ENCODE measurements around the gene WDR83.
A peak's percentile ranks its signal among the peaks of the same experiment; 100 is the strongest.
"Not testable (repeated sequence)": the region's sequence is repeated elsewhere in the genome, so short reads cannot be mapped to it uniquely, and the experiment has no call there.

Gene WDR83

DNA sequence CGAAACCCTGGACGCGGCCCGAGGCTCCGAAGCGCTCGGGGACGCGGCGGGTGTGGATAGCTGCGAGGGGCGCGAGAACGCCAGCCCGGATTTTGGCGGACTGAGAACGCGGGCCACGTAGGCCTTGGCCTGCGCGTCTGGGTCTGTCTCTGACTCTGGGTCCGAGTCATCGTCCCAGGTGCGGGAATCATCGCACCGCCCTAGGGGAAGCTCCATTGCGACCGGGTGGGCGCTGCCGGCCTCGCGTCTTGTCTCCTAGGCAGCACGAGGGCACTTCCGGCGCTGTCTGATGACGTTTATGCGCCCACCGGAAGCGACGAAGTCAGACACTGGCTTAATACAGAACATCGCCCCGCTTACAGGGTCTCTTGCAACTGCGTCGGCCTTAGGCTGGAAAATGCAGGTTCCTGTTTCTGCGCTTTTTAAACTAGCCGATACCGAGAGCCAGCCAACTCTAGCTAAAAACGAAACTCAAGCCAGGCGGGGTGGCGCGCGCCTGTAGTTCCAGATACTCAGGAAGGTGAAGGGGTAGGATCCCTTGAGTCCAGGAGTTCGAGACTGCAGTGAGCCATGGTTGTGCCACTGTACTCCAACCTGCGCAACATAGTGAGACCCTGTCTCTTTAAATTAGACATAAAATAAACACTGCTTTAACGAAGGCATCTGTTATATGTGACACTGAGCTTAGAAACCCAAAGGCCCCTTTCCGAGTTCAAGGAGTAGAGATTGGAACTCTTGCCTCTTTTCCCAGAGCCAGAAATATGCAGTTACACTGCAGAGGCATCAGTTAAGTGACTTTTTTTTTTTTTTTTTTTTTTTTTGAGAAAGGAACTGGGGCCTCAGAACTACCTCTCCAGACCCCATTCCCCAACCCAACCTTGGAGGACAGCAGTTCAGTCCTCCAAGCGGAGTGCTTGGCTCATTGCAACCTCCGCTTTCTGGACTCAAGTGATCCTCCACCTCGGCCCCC is 30.0 kb downstream of the WDR83 start, which contains the start of gene FBXW9:
FBXW9 (minus strand) TSS at position 266 of the 970 bp plus-strand sequence; CDS start at position 216, 50 bp downstream.
- peak within 1 kb of the TSS; percentile 96 for H3K4me2 ChIP-seq (ENCODE audit: low read length)
- peaks cover 30 to 35% of the 10 kb centered on the region in 2 experiments for H3K36me3 ChIP-seq (ENCODE audit: control insufficient read depth in 1 of 2, insufficient read depth in 2 of 2, low read length in 2 of 2)
- peak within 1 kb of the TSS; percentile 96 for H4K8ac ChIP-seq (ENCODE audit: low read depth, low read length)
- no peak within 1 kb of the TSS for H2BK5ac ChIP-seq (ENCODE audit: low read depth, low read length, poor library complexity)
- no peak within 1 kb of the TSS for H3K4ac ChIP-seq (ENCODE audit: low read depth, low read length)
- peaks cover 2% of the 10 kb centered on the region for H3K79me1 ChIP-seq (ENCODE audit: low read length)
- peak; percentile 95 to 99 for DNase-seq
- peak within 1 kb of the TSS; percentile 74 for H3K9ac ChIP-seq (ENCODE audit: low read length)
- H3K18ac ChIP-seq (ENCODE audit: low read length) = no peak within 1 kb of the TSS
- no CpG with 5 or more reads among the region's 59 CpGs for WGBS (ENCODE audit: extremely low coverage, insufficient coverage, insufficient read length)
- peaks cover 4% of the 10 kb centered on the region for H3K79me2 ChIP-seq (ENCODE audit: control insufficient read depth, insufficient read depth, low read length, poor library complexity)
- no peak within 1 kb of the TSS for H2BK12ac ChIP-seq (ENCODE audit: low read length)
- peak within 1 kb of the TSS; percentile 83 for H3K14ac ChIP-seq (ENCODE audit: low read length)
- no peaks in the 10 kb centered on the region for H3K27me3 ChIP-seq (ENCODE audit: insufficient read depth, low read length)
- peaks cover 2% of the 10 kb centered on the region for H3K9me3 ChIP-seq (ENCODE audit: insufficient read depth, low read depth, low read length)
- peak within 1 kb of the TSS; percentile 93 for H4K12ac ChIP-seq (ENCODE audit: low read depth, low read length)
- peaks cover 3 to 5% of the 10 kb centered on the region in 2 experiments for H3K4me1 ChIP-seq (ENCODE audit: control insufficient read depth in 1 of 2, insufficient read depth in 2 of 2, low read length in 2 of 2)
- H3K27ac ChIP-seq (ENCODE audit: low read depth, low read length) = no peak within 1 kb of the TSS
- peak within 1 kb of the TSS; percentile 77 for H2AFZ ChIP-seq (ENCODE audit: insufficient read depth, low read length, poor library complexity)
- H3K23ac ChIP-seq (ENCODE audit: low read length) = no peak within 1 kb of the TSS
- no peak within 1 kb of the TSS for H2AK5ac ChIP-seq (ENCODE audit: low read length)
- H4K91ac ChIP-seq (ENCODE audit: low read depth, low read length) = peak within 1 kb of the TSS; percentile 22
- peak within 1 kb of the TSS; percentile 91 for H3K4me3 ChIP-seq (ENCODE audit: low read depth, low read length)
- H2BK120ac ChIP-seq (ENCODE audit: insufficient read depth, low read length, poor library complexity) = no peak within 1 kb of the TSS

DNA sequence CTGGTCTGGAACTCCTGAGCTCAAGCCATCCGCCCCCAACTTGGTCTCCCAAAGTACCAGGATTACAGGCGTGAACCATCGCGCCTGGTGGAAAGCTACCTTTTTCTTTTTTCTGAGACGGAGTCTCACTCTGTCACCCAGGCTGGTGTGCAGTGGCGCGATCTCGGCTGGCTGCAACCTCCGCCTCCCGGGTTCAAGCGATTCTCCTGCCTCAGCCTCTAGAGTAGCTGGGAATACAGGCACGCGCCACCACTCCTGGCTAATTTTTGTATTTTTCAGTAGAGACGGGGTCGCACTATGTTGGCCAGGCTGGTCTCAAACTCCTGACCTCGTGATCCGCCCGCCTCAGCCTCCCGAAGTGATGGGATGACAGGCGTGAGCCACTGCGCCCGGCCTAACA is 30.8 kb downstream of the WDR83 start:
- DNase-seq; H3K79me2 ChIP-seq (ENCODE audit: control insufficient read depth, insufficient read depth, low read length, poor library complexity); H4K12ac ChIP-seq (ENCODE audit: low read depth, low read length); H3K27me3 ChIP-seq (ENCODE audit: insufficient read depth, low read length); H2AK5ac ChIP-seq (ENCODE audit: low read length); H2AFZ ChIP-seq (ENCODE audit: insufficient read depth, low read length, poor library complexity); H2BK5ac ChIP-seq (ENCODE audit: low read depth, low read length, poor library complexity); H2BK120ac ChIP-seq (ENCODE audit: insufficient read depth, low read length, poor library complexity); H3K4me3 ChIP-seq (ENCODE audit: low read depth, low read length); H3K4me1 ChIP-seq (ENCODE audit: control insufficient read depth in 1 of 2, insufficient read depth in 2 of 2, low read length in 2 of 2); H3K79me1 ChIP-seq (ENCODE audit: low read length); H3K27ac ChIP-seq (ENCODE audit: low read depth, low read length); H3K9me3 ChIP-seq (ENCODE audit: insufficient read depth, low read depth, low read length); H3K23ac ChIP-seq (ENCODE audit: low read length); H3K14ac ChIP-seq (ENCODE audit: low read length); H3K18ac ChIP-seq (ENCODE audit: low read length); H2BK12ac ChIP-seq (ENCODE audit: low read length); H3K9ac ChIP-seq (ENCODE audit: low read length); H3K4ac ChIP-seq (ENCODE audit: low read depth, low read length); H3K4me2 ChIP-seq (ENCODE audit: low read length); H4K91ac ChIP-seq (ENCODE audit: low read depth, low read length): not testable (repeated sequence)
- peak overlapping the region; percentile 42 for H4K8ac ChIP-seq (ENCODE audit: low read depth, low read length)
- peaks cover 38 to 43% of the 10 kb centered on the region in 2 experiments for H3K36me3 ChIP-seq (ENCODE audit: control insufficient read depth in 1 of 2, insufficient read depth in 2 of 2, low read length in 2 of 2)
- no CpG with 5 or more reads among the region's 22 CpGs for WGBS (ENCODE audit: extremely low coverage, insufficient coverage, insufficient read length)

DNA sequence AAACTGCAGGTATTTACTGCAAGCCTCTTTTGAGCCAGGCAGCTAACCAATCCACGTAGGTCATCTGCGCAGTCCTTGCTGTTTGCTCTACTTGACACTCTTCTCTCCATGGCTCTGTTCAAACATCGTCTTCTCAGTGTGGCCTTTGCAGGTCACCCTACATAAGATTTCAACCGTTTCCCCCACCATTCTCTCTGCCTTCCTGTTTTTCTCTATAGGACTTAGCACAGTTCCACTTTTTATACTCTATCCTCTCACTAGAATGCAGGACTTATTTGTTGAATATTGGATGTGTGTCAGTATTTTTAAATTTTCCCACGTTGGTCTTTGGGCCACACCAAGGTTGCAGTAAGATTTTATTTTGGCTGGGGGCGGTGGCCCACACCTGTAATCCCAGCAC is 31.5 kb downstream of the WDR83 start:
- H3K4me3 ChIP-seq (ENCODE audit: low read depth, low read length) = no peak overlapping the region
- no CpG with 5 or more reads among the region's 6 CpGs for WGBS (ENCODE audit: extremely low coverage, insufficient coverage, insufficient read length)
- H2AFZ ChIP-seq (ENCODE audit: insufficient read depth, low read length, poor library complexity) = no peak overlapping the region

DNA sequence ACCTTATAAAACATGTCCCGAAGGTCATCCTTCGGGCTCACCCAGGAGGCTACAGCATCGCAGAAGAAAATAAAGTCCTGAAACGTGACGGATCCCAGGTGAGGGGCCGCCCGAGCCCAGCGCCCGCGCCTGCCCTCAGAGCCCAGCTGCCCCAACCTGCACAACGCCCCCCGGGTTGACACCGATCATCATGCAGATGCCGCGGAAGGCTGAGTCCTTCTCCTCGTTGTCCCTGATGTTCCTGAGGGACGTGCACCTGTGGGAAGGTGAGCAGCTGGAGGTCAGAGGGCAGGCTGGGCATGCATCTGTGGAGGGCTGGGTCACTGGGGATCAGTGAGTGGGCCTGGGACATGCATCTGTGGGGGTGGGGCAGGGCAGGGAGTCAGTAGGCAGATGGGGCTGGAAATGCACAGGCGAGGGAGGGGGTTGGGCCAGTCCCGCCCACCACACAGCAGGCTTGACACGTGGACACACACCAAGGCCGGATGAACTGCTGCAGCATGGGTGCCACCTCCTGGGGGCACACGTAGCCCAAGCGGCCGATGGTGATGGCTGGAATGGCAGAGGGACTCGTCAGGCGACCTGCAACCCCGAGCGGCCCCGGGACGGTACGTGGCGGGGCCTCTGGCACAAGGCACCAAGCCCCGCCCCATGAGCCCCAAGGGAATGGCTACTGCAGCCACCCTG is 35.1 kb downstream of the WDR83 start:
- Histone ChIP-seq H3K27ac (ENCODE audit: low read depth, low read length) (no peak overlapping the region), H3K4me3 (ENCODE audit: low read depth, low read length) (no peak overlapping the region), H2BK12ac (ENCODE audit: low read length) (no peak overlapping the region), H3K79me1 (ENCODE audit: low read length) (no peaks in the 10 kb centered on the region), H3K23ac (ENCODE audit: low read length) (no peak overlapping the region), H4K91ac (ENCODE audit: low read depth, low read length) (no peak overlapping the region), H4K8ac (ENCODE audit: low read depth, low read length) (no peak overlapping the region), H3K4me1 (ENCODE audit: control insufficient read depth in 1 of 2, insufficient read depth in 2 of 2, low read length in 2 of 2) (no peaks in the 10 kb centered on the region), H4K12ac (ENCODE audit: low read depth, low read length) (no peak overlapping the region), H3K9ac (ENCODE audit: low read length) (no peak overlapping the region), H2BK5ac (ENCODE audit: low read depth, low read length, poor library complexity) (no peak overlapping the region), H3K14ac (ENCODE audit: low read length) (no peak overlapping the region), H3K27me3 (ENCODE audit: insufficient read depth, low read length) (no peaks in the 10 kb centered on the region), H3K36me3 (ENCODE audit: control insufficient read depth in 1 of 2, insufficient read depth in 2 of 2, low read length in 2 of 2) (peaks cover 72 to 79% of the 10 kb centered on the region in 2 experiments), H2AK5ac (ENCODE audit: low read length) (no peak overlapping the region), H2BK120ac (ENCODE audit: insufficient read depth, low read length, poor library complexity) (no peak overlapping the region), H3K4ac (ENCODE audit: low read depth, low read length) (no peak overlapping the region), H3K79me2 (ENCODE audit: control insufficient read depth, insufficient read depth, low read length, poor library complexity) (peaks cover under 1% of the 10 kb centered on the region), H3K9me3 (ENCODE audit: insufficient read depth, low read depth, low read length) (no peaks in the 10 kb centered on the region), H2AFZ (ENCODE audit: insufficient read depth, low read length, poor library complexity) (no peak overlapping the region), H3K4me2 (ENCODE audit: low read length) (no peak overlapping the region), H3K18ac (ENCODE audit: low read length) (no peak overlapping the region)
- WGBS (ENCODE audit: extremely low coverage, insufficient coverage, insufficient read length) = no CpG with 5 or more reads among the region's 33 CpGs
- no peak for DNase-seq

More for the DNA sequence above, 31.5 kb downstream of the WDR83 start:
- Histone ChIP-seq H3K27ac (ENCODE audit: low read depth, low read length) (no peak overlapping the region), H3K18ac (ENCODE audit: low read length) (no peak overlapping the region), H3K23ac (ENCODE audit: low read length) (no peak overlapping the region), H2BK12ac (ENCODE audit: low read length) (no peak overlapping the region), H2AK5ac (ENCODE audit: low read length) (no peak overlapping the region), H3K27me3 (ENCODE audit: insufficient read depth, low read length) (no peaks in the 10 kb centered on the region), H2BK5ac (ENCODE audit: low read depth, low read length, poor library complexity) (no peak overlapping the region), H3K79me1 (ENCODE audit: low read length) (peaks cover 2% of the 10 kb centered on the region), H3K4ac (ENCODE audit: low read depth, low read length) (no peak overlapping the region), H3K9me3 (ENCODE audit: insufficient read depth, low read depth, low read length) (peaks cover 2% of the 10 kb centered on the region), H3K36me3 (ENCODE audit: control insufficient read depth in 1 of 2, insufficient read depth in 2 of 2, low read length in 2 of 2) (peaks cover 43 to 48% of the 10 kb centered on the region in 2 experiments), H3K79me2 (ENCODE audit: control insufficient read depth, insufficient read depth, low read length, poor library complexity) (peaks cover 4% of the 10 kb centered on the region), H3K4me2 (ENCODE audit: low read length) (no peak overlapping the region), H4K91ac (ENCODE audit: low read depth, low read length) (no peak overlapping the region), H3K9ac (ENCODE audit: low read length) (no peak overlapping the region), H3K14ac (ENCODE audit: low read length) (no peak overlapping the region), H4K12ac (ENCODE audit: low read depth, low read length) (no peak overlapping the region), H4K8ac (ENCODE audit: low read depth, low read length) (no peak overlapping the region), H3K4me1 (ENCODE audit: control insufficient read depth in 1 of 2, insufficient read depth in 2 of 2, low read length in 2 of 2) (peaks cover 3 to 5% of the 10 kb centered on the region in 2 experiments), H2BK120ac (ENCODE audit: insufficient read depth, low read length, poor library complexity) (no peak overlapping the region)
- no peak for DNase-seq

All from trophoblast cell (in vitro differentiated cells and primary cell).